Measurements from ENCODE around the gene LRBA. TPM values are rescaled to one million over a fixed set of nuclear protein-coding genes. Genes with fewer than 3 reads are reported as not detected.

LRBA gene
- total and polyA plus RNA-seq, 2 donors (not counting 3 experiments of a cell fraction or from before 2014, with no cell fraction given): 18.0 to 35.1 TPM

GRCh38 chr4:150931005-150931404, 84.1 kb downstream of the LRBA start:
- Histone ChIP-seq H3K9me3 (replicated peaks; ENCODE audit: control insufficient read depth, insufficient read depth, low read length) (no peaks in the 10 kb centered on the region), H3K4me3 (replicated peaks in 1 of 3; ENCODE audit: insufficient read depth in 1 of 3, low read depth in 1 of 3, low read length in 3 of 3) (no peak overlapping the region), H3K4me2 (ENCODE audit: insufficient read depth, low read length) (no peak overlapping the region), H2AFZ (ENCODE audit: low read depth, low read length) (no peak overlapping the region), H3K36me3 (ENCODE audit: control insufficient read depth in 2 of 2, extremely low read depth in 1 of 2, insufficient read depth in 2 of 2, low read length in 2 of 2) (no peaks in the 10 kb centered on the region), H4K20me1 (replicated peaks; ENCODE audit: control insufficient read depth, extremely low read depth, insufficient read depth, low read length) (no peaks in the 10 kb centered on the region), H3K27ac (ENCODE audit: insufficient read depth, low read depth, low read length) (no peak overlapping the region), H3K4me1 (ENCODE audit: control insufficient read depth, extremely low read depth, insufficient read depth, low read length) (no peaks in the 10 kb centered on the region), H3K9ac (replicated peaks; ENCODE audit: extremely low read depth, insufficient read depth, low read length) (no peak overlapping the region), H3K9me1 (replicated peaks; ENCODE audit: control insufficient read depth, extremely low read depth, insufficient read depth, low read length) (no peaks in the 10 kb centered on the region), H3K79me2 (ENCODE audit: control insufficient read depth, insufficient read depth, low read length) (no peaks in the 10 kb centered on the region), H3K27me3 (ENCODE audit: control insufficient read depth in 2 of 2, insufficient read depth in 2 of 2, low read length in 2 of 2) (no peaks in the 10 kb centered on the region)
- DNase-seq (ENCODE audit: low read depth, low spot score): no peak
- dilution Hi-C loops (cut with MboI; ENCODE audit: extremely low pct_ligation_motif_present, low sequenced_read_pairs) (no loop called here), intact Hi-C loops (cut with micrococcal nuclease) (no loop called here)
- CTCF ChIA-PET: interaction anchor here (1.4 to 2.7 kb wide), 2 partner anchors 12 to 29 kb away, joined by 5 to 6 read pairs; no protein-coding TSS in a partner anchor
- no peak for FAIRE-seq
- no TSS peak for BruUV-seq (replicated peaks)
- POLR2A ChIA-PET: no interaction called here
- no peak for TF ChIP-seq CTCF (IDR thresholded peaks at IDR 0.05; ENCODE audit: extremely low read depth in 1 of 2, insufficient read depth in 1 of 2, low read depth in 1 of 2, low read length in 2 of 2)
- no peak for TF ChIP-seq MAX (IDR thresholded peaks at IDR 0.05; ENCODE audit: insufficient read depth, insufficient read length)
- TF ChIP-seq POLR2AphosphoS5 (IDR thresholded peaks at IDR 0.05; ENCODE audit: insufficient read depth, low read depth, low read length): no peak
- no peak for TF ChIP-seq JUN (IDR thresholded peaks at IDR 0.05; ENCODE audit: borderline replicate concordance, insufficient read depth, insufficient read length, low read depth)
- TF ChIP-seq MYC (IDR thresholded peaks at IDR 0.05; ENCODE audit: low read depth, low read length): no peak
- no peak for TF ChIP-seq POLR2A (IDR thresholded peaks at IDR 0.05; ENCODE audit: low read depth, low read length)
- TF ChIP-seq FOS (IDR thresholded peaks at IDR 0.05; ENCODE audit: borderline replicate concordance, insufficient read depth, low read length): no peak
- TF ChIP-seq EZH2 (IDR thresholded peaks at IDR 0.05; ENCODE audit: borderline replicate concordance, low read depth, low read length, severe bottlenecking): no peak
- TF ChIP-seq GATA2 (IDR thresholded peaks at IDR 0.05; ENCODE audit: insufficient read depth, insufficient read length, low read depth, low read length): no peak
